Measurements from ENCODE around the gene FOLR1. TPM values are rescaled to one million over a fixed set of nuclear protein-coding genes. Genes with fewer than 3 reads are reported as not detected.

FOLR1 gene
- total RNA-seq, 1 experiment from 2014 or later: 1.3 TPM

GRCh38 chr11:72240461-72241290 is 48.7 kb downstream of the FOLR1 start:
- peak overlapping the region; percentile 32 for H3K4me3 ChIP-seq (ENCODE audit: insufficient read depth, low read depth, low read length)
- H3K36me3 ChIP-seq (replicated peaks; ENCODE audit: control insufficient read depth, insufficient read depth, low read length): peaks cover 2% of the 10 kb centered on the region
- H3K27me3 ChIP-seq (ENCODE audit: control insufficient read depth, insufficient read depth, low read length): peaks cover 66% of the 10 kb centered on the region
- peak; percentile 80 for DNase-seq

DNA sequence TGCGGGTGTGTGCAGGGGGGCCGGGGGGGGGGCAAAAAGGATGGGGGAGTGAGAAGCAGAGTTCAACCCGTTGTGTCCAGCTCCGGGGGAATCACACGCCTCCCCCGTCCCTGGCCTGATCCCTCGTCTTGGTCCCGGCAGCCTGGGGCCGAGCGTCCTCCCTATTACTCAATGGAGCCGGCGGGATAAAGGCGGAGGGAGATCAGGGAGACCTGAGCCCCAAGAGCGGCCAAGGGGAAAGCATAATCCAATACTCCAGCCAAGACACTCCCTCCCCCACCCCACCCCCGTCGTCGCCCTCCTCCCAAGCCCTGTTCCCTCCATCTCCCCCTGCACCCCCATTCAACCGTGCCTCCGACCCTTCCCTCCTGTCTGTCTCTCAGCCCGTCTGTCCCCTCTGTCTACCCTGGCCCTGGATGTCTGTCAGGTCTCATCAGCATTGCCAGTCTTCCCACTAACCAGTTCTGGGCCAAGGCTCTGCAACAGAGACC is 49.4 kb downstream of the FOLR1 start:
- Histone ChIP-seq H3K27me3 (ENCODE audit: control insufficient read depth, insufficient read depth, low read length) (peaks cover 72% of the 10 kb centered on the region), H3K36me3 (replicated peaks; ENCODE audit: control insufficient read depth, insufficient read depth, low read length) (peaks cover 2% of the 10 kb centered on the region), H3K4me3 (ENCODE audit: insufficient read depth, low read depth, low read length) (no peak overlapping the region)
- DNase-seq: peak; percentile 81

DNA sequence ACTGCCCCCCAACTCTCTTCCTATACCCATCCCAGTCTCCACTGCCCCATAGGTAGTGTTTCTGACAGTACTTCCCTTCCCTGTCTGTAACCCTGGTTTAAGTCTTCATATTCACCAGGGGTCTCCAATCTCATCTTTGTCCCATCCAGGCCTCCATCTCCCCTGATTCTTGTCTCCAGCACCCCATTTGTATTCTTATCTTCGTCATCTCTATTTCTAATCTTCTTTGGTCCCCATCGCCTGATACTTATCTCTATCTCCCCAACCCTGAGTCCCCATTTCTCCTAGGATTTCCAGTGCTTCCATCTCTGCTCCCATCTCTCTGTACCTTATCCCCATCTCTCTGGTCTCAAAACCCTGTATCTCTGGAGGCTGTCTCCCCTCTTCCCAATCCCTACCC is 50.2 kb downstream of the FOLR1 start:
- Histone ChIP-seq H3K27me3 (ENCODE audit: control insufficient read depth, insufficient read depth, low read length) (peaks cover 80% of the 10 kb centered on the region), H3K36me3 (replicated peaks; ENCODE audit: control insufficient read depth, insufficient read depth, low read length) (no peaks in the 10 kb centered on the region), H3K4me3 (ENCODE audit: insufficient read depth, low read depth, low read length) (no peak overlapping the region)
- DNase-seq: peak; percentile 15

DNA sequence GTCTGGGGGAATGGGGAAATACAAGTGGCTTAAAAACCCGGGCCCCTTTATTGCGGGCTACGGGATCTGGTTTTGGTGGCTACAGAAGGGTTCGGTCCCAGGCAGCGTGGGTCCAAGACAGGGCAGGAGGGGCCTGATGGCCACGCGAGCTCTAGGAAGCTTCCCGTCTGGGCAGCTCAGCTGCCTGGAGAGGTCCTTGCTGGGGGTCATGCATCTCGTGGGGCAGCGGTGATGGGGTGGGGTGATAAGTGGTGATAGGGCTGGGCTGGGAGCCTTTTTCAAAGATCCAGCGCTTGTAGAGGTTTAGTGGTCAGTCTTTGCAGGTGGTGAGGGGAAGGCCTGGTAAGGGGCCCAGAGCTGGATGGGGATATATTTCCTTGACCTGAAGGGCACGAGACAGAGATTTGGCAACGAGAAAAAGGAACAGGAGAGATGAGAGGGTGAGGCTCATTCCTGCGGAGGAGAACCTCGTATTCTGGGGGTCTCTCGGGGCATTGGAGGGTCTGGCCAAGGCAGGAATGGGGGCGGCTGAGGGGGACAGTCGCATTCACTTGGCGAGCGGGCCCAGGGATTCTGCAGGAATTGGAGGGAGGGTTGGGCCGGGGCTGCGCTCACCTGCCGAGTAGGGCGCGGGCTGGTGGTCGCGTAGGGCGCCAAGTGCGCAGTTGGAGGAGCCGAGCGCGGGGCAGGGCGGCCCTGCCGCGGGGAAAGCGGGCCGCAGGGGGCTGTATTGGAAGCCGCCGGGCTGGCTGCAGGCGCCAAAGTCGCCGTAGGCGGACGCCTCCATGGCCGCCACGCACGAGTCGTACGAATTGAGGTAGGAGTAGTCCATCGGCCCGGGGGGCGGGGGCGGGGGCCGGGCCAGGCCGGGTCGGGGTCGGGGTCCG is 51.5 kb downstream of the FOLR1 start:
- Histone ChIP-seq H3K27me3 (ENCODE audit: control insufficient read depth, insufficient read depth, low read length) (peaks cover 87% of the 10 kb centered on the region), H3K4me3 (ENCODE audit: insufficient read depth, low read depth, low read length) (peak overlapping the region; percentile 61), H3K36me3 (replicated peaks; ENCODE audit: control insufficient read depth, insufficient read depth, low read length) (no peaks in the 10 kb centered on the region)
- DNase-seq: peak; percentile 64

- Histone ChIP-seq H3K36me3 (replicated peaks; ENCODE audit: control insufficient read depth, insufficient read depth, low read length) (no peaks in the 10 kb centered on the region), H3K4me3 (ENCODE audit: insufficient read depth, low read depth, low read length) (peak within 1 kb of the TSS; percentile 61), H3K27me3 (ENCODE audit: control insufficient read depth, insufficient read depth, low read length) (peaks cover 84% of the 10 kb centered on the region)
- no peak for DNase-seq
Observed at GRCh38 chr11:72244060-72244360, 52.1 kb downstream of the FOLR1 start, which contains the start of gene PHOX2A. TSS of gene PHOX2A (minus strand) at chr11:72244176. CDS start at chr11:72244004, 172 bp downstream.

DNA sequence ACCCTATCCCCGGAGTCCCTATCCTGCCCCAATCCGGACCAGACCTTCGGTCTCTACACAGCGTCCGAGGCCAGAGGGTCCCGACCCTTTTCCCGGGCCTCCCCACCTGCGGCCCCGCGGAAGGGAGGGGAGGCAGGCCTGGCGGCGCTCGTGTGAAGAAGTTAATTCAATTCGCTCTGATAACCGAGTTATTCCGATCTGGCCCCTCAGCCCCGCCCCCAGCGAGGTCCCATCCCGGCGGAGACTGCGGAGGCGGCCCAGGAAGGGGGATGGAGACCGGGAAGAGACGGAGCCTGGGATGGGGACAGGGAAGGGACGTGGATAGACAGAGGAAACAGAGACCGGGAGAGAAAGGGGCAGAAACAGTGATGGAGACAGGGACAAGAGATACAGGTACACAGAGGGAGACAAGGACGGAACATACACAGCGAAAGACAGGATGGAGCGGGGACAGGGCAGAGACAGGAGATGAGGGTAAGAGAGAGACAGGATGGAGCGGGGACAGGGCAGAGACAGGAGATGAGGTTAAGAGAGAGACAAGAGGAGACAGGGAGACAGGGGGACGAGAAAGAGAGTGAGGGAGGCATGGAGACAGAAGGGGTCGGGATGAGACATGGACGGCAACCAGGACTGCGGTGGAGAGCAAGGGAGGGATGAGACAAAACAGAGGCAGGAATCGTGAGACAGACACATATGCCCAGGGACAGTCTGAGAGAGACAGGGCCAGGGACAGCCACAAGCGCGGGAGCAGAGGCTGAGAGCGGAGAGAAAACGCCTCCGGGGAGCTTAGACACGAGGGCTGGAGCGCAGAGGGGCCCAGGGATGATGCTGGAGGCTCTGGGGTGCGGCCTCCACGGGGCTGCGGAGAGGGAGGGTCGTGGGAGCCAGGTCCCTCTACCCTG is 52.7 kb downstream of the FOLR1 start:
- Histone ChIP-seq H3K36me3 (replicated peaks; ENCODE audit: control insufficient read depth, insufficient read depth, low read length) (no peaks in the 10 kb centered on the region), H3K4me3 (ENCODE audit: insufficient read depth, low read depth, low read length) (peak overlapping the region; percentile 61), H3K27me3 (ENCODE audit: control insufficient read depth, insufficient read depth, low read length) (peaks cover 79% of the 10 kb centered on the region)
- peak; percentile 94 for DNase-seq

DNA sequence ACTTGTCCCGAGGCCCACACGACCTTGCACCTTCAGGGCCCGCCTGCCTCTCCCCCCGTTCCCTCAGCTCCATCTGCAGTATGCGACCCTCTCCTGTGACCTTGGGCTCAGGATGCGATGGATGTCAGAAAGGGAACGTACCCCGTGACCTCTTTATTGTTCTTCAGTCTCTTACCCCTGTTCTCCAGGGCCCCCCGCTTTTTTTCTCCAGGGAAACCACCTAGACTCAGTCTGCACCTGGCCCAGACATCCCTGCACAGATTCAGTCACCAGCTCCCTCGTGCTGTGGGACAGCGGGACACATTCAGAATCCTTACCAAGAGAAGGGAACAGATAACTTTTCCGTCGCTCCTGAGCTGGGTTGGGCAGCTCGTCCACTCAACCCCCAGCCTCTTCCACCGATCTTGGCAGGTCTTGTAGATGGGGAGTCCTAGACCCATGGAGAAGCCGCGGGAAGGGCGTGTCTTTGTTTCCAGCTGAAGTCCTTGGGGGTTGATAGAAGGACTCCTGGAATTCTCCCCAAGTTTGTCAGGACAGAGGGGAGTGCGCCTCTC is 53.4 kb downstream of the FOLR1 start:
- Histone ChIP-seq H3K27me3 (ENCODE audit: control insufficient read depth, insufficient read depth, low read length) (peaks cover 72% of the 10 kb centered on the region), H3K4me3 (ENCODE audit: insufficient read depth, low read depth, low read length) (peak overlapping the region; percentile 61; the same call in 1 of the 2 replicates), H3K36me3 (replicated peaks; ENCODE audit: control insufficient read depth, insufficient read depth, low read length) (no peaks in the 10 kb centered on the region)
- peak; percentile 46 for DNase-seq

Other genes with a start within 250 kb of the FOLR1 start
- 3.1 and 4.5 TPM in 2 replicates for gene IL18BP, start 193.2 kb upstream of the FOLR1 start, total RNA-seq (2014; rRNA removed; shearing (Covaris generic))
- gene NUMA1, start 111.6 kb upstream of the FOLR1 start, total RNA-seq (2014; rRNA removed; shearing (Covaris generic)): 97.5 and 125 TPM in 2 replicates
- gene LRRC51, start 111.3 kb upstream of the FOLR1 start, total RNA-seq (2014; rRNA removed; shearing (Covaris generic)): 4.2 and 6.7 TPM in 2 replicates
- gene LAMTOR1, start 88.8 kb upstream of the FOLR1 start, total RNA-seq (2014; rRNA removed; shearing (Covaris generic)): 97.8 and 114 TPM in 2 replicates
- gene TOMT, start 86.2 kb upstream of the FOLR1 start, total RNA-seq (2014; rRNA removed; shearing (Covaris generic)): 0.14 TPM in 1 of 2 replicates, not detected in the other
- 50.0 and 62.6 TPM in 2 replicates for gene ANAPC15, start 79.4 kb upstream of the FOLR1 start, total RNA-seq (2014; rRNA removed; shearing (Covaris generic))
- gene FOLR3, start 56.4 kb upstream of the FOLR1 start, total RNA-seq (2014; rRNA removed; shearing (Covaris generic)): not detected in 2 replicates
- gene FOLR2, start 24.7 kb downstream of the FOLR1 start, total RNA-seq (2014; rRNA removed; shearing (Covaris generic)): not detected in 2 replicates
- gene INPPL1, start 32.6 kb downstream of the FOLR1 start, total RNA-seq (2014; rRNA removed; shearing (Covaris generic)): 98.6 and 109 TPM in 2 replicates
- 2.5 and 2.8 TPM in 2 replicates for gene PHOX2A, start 52.0 kb downstream of the FOLR1 start, total RNA-seq (2014; rRNA removed; shearing (Covaris generic))
- 27.1 and 32.4 TPM in 2 replicates for gene CLPB, start 242.4 kb downstream of the FOLR1 start, total RNA-seq (2014; rRNA removed; shearing (Covaris generic))